ENCODE data around the gene CTXND1.

GRCh38 chr15:80179935-80180334 lies 72.1 kb downstream of the CTXND1 start:
- TF ChIP-seq POLR2A (IDR thresholded peaks at IDR 0.05; ENCODE audit: low read depth, low read length) (no peak), POLR2AphosphoS5 (IDR thresholded peaks at IDR 0.05; ENCODE audit: low read depth, low read length) (no peak)

Measured in GM12892 (cell line).